GM18951 (cell line): ENCODE data around the gene SOX12.

Experiments used
- POLR2A ChIP-seq: IDR thresholded peaks from 4 replicates; pipeline ENCODE4 v1.6.1; 2011; ENCODE audit warnings: mild to moderate bottlenecking; ENCODE audit not compliant: insufficient read length, insufficient read depth; ENCODE audit errors: extremely low read depth
- in situ Hi-C: fragments of 300-500 bp; cut with MboI; formaldehyde crosslinking; loops from one replicate; pipeline ENCODE4 v1.12.0; 2022; ENCODE audit warnings: low sequenced_read_pairs, mixed read lengths, inconsistent platforms; ENCODE audit not compliant: unreplicated experiment

SOX12 gene

DNA sequence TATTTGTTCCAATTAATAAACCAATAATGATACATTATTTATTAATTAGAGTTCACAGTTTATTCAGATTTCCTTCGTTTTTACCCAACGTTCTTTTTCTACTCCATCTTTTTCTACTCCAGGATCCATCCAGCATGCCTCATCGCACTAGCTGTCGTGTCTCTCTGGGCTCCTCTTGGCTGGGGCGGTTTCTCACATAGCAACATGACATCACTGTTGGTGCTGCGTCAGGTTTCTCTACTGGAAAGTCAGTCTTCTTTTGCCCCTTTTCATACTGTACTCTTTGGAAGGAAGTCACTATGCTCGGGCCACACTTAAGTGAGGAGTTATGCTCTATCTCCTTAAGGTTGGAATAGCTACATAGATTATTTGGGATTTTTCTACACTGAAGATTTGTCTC, 13.7 kb upstream of the SOX12 start:
- in situ Hi-C loops: no loop called here
- TF ChIP-seq POLR2A: no peak

GRCh38 chr20:312067-312466, 13.3 kb upstream of the SOX12 start:
- in situ Hi-C loops: no loop called here
- no peak for TF ChIP-seq POLR2A

DNA sequence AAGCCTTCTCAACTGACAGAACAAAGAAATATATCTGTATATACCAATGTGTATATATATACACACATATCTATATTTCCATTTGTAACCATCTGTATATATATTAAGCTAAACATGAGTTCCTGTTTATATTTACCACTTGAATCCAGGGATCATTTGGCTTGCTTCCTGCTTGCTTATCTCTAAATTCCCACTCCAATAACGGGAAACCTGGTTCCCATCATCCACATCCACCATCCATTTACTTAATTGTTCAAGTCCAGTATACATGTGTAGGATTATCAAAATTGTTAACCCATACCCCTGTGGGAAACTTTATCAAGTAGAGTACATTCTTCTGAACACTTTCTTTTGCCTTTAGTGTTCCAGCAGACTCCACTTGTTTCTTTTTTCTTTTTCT, 12.5 kb upstream of the SOX12 start:
- TF ChIP-seq POLR2A: no peak
- in situ Hi-C loops: no loop called here

DNA sequence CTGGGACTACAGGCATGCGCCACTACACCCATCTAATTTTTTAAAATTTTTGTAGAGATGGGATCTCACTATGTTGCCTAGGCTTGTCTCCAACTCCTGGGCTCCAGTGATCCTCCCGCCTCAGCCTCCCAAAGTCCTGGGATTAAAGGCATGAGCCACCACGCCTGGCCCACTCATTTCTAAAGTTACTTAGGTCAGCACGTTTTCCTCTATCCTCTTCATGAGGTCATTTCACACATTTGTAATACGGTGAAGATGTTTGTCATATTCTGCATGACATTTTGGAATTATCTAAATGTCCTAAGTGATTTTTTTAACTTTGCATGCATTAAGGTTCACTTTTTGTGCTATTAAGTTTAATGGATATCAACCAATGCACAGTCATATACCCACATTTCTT, 11.9 kb upstream of the SOX12 start:
- TF ChIP-seq POLR2A: no peak

DNA sequence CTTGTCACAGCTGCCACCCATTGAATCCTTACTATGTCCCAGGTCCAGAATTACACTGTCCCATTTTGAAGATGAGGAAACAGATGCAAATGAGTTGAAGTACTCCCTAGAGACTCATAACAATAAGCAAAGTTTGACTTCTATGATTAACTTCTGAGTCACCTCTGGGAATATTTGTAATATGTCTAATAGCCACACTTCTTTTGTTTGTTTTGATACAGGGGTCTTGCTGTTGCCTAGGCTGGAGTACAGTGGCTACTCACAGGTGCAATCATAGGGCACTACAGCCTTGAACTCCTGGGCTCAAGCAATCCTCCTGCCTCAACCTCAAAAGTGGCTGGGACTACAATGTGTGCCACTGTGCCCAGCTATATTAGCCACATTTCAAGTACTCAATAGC, 11.4 kb upstream of the SOX12 start:
- in situ Hi-C loops: no loop called here
- TF ChIP-seq POLR2A: no peak

More for the DNA sequence above, 11.9 kb upstream of the SOX12 start:
- in situ Hi-C loops: no loop called here

DNA sequence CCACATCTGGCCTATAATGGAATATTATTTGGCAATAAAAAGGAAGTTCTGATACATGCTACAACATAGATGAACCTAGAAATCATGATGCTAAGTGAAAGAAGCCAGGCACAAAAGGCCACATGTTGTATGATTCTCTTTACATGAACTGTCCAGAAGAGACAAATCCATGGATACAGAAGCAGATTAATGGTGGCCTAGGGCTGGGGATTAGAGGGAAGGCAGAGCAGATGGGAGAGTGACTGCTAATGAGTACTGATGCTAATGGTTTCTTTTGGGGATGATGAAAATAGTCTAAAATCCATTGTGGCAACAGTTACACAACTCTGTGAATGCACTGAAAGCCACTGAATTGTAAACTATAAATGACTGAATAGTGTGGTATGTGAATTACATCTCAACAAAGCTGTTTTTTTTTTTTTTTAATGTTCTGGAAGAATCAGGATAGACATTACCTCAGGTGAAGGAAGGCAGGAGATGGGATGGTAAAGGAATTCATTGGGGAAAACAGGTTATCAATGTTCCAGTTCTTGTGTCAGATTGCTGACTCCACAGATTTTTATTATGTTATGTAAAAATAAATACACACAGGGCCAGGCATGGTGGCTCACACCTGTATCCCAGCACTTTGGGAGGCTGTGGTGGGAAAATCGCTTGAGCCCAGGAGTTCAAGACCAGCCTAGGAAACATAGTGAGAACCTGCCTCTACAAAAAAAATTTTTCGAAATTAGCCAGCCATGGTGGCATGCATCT, 8.9 kb upstream of the SOX12 start:
- TF ChIP-seq POLR2A: no peak

DNA sequence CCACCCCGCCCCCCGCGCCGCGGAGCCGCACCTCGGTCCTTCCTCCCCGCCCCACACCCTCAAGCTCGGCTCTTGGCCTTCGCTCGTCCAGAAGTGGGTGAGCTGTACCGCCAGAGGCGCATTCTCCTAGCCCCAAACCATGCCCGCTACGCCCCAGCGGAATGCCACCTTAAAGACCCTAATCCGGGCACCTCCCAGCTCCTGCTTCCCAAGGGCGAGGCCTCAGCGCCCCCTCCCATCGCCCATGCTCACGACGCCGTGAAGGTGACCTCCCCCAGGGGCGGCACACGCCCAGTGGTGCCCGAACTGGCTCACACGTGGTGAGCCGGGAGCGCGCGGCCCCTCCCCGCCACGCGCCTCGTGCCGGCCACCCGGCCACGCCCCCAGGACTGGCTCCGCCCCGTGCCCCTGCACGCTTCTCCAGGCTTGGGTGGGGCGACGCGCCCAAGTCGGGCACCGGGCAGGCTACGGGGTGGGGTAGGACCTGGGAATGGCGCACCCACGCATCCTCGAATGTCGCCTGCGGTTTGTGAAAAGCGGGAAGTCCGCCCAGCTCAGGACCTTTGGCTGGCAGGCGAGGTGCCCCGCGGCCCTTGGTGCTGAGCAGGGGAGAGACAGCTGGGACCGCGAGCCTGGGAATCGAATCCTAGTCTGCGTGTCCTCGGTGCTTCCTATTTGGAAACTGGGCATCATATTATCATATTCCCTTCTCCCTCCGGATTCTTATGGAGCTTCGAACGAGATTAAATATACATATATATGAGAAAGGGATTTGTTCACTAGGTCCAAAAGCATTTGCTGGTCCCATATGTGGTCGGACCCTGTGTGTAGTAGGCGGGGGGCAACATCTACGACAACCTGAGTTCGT, 941 bp upstream of the SOX12 start:
- in situ Hi-C loops: no loop called here
- peak; percentile 68 for TF ChIP-seq POLR2A

More for the DNA sequence above, 8.9 kb upstream of the SOX12 start:
- in situ Hi-C loops: no loop called here

DNA sequence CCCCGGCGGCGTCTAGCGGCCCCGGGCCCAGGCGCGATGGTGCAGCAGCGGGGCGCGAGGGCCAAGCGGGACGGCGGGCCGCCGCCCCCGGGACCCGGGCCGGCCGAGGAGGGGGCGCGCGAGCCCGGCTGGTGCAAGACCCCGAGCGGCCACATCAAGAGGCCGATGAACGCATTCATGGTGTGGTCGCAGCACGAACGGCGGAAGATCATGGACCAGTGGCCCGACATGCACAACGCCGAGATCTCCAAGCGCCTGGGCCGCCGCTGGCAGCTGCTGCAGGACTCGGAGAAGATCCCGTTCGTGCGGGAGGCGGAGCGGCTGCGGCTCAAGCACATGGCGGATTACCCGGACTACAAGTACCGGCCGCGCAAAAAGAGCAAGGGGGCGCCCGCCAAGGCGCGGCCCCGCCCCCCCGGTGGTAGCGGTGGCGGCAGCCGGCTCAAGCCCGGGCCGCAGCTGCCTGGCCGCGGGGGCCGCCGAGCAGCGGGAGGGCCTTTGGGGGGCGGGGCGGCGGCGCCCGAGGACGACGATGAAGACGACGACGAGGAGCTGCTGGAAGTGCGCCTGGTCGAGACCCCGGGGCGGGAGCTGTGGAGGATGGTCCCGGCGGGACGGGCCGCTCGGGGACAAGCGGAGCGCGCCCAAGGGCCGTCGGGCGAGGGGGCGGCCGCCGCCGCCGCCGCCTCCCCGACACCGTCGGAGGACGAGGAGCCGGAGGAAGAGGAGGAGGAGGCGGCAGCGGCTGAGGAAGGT, 715 bp downstream of the SOX12 start:
- in situ Hi-C loops: no loop called here
- peak; percentile 8 for TF ChIP-seq POLR2A

- no peak for TF ChIP-seq POLR2A
- in situ Hi-C loops: no loop called here
These were observed 1.4 kb downstream of the SOX12 start for GRCh38 chr20:326645-327185.

DNA sequence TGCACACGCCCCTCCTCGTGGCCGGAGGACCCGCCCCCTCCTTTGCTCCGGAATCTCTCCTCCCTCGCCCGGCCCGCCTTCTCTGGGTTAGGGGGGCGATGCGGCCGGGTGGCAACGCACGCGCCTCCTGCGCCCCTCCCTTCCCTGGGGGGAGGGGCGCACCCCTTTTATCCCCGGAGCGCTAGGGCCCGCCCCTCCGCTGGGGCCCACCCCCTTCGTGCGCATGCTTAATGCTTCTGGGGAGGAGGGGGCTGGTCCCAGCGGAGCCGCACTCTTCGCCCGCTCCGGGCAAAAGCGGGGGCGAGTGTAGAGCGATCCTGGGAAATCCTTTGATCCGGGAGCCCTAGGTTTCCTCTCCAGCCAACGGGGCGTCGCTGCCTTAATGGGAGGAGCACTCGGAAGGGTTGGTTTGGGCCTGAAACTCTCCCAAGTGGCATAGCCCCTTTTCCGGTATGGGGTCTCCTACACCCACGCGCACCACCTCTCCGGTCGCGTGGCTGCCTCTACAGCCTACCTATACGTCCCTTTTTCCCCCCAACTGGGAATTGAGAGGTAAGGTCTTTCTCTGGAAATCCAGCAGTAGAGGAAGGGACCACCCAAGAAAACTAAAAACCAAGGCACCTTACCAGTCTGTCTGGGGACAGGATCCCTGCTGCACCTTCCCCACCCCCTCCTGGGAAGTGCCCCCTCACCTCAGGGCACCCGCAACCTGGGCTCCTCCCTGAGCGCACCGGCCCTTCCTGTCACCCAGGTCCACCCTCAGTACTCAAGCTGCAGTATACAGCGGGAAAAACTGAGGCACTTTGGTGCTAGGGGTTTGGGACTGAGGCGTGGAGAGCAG, 2.1 kb downstream of the SOX12 start:
- peak; percentile 58 for TF ChIP-seq POLR2A
- in situ Hi-C loops: no loop called here

DNA sequence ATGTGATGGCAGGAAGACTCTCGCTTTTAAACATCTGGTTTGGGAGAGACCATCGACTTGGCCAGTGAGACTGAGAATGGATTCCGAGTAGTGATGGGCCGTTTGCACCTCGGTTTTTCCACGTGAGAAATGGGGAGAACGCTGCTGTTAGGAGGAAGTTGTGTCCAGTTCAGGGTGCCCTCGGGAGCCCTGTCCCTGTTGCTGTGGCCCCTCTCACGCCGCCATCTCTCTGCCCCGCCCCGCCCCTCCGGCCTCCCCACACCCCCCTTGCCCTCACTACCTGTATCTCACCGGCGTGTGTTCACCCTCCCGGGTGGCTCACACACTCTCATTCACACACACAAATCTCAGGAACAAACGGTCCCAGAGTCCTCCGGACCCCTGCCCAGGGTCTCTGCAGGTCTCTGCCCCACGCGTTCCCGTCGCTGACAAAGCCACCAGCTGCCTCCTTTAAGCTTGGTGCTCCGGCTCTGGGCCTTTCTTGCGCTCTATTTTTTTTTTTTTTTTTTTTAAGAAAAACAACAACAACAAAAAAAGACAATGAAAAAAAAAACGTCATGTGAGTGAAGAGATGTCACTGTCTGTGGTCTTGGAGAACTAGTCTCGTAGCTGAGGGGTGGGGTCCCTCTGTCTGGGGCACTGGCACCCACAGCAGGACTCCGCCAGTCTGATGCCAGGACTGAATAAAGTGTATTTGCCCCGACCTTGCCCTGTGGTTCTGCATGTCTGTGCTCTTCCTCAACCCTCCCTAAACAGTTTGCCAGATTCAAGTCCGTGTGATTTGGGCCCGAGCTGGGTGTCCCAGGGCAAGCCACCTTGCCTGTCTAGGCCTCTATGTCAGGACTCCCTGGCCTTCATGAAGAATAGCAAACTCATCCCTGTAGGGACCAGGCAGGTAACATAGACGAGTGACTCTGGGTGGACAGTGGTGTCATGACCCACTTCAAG, 2.9 kb downstream of the SOX12 start:
- in situ Hi-C loops: no loop called here
- no peak for TF ChIP-seq POLR2A
